Measurements from ENCODE around the gene FAM32A. TPM values are rescaled to one million over a fixed set of nuclear protein-coding genes. Genes with fewer than 3 reads are reported as not detected.
A peak's percentile ranks its signal among the peaks of the same experiment; 100 is the strongest.

The FAM32A gene
- total RNA-seq (10 to 100 TPM; 37.9 to 62.6 (median 43.7) TPM), polyA plus RNA-seq (10 to 100 TPM; 62.7 to 68.6 TPM)
- long read RNA-seq, donor 1, transcript FAM32A-201 (4 exons, 1,455 nt) = major isoform, 262 of 350 reads
- long read RNA-seq, donor 1, transcript FAM32A-204 (3 exons, 798 nt) = minor isoform, 10 of 350 reads
- long read RNA-seq, donor 1, transcript FAM32A-205 (3 exons, 1,168 nt) = minor isoform, 71 of 350 reads
- long read RNA-seq, donor 1, partial matches to known transcripts = 5 of 350 reads
- long read RNA-seq, donor 1, other reads (novel, unspliced or antisense) = 2 of 350 reads
- long read RNA-seq, donor 2, transcript FAM32A-201 (4 exons, 1,455 nt) = major isoform, 61 of 195 reads
- long read RNA-seq, donor 2, transcript FAM32A-205 (3 exons, 1,168 nt) = minor isoform, 21 of 195 reads
- long read RNA-seq, donor 2, partial matches to known transcripts = 113 of 195 reads
- long read RNA-seq, donor 2, other reads (novel, unspliced or antisense) = 0 of 195 reads
- long read RNA-seq, donor 3, transcript FAM32A-201 (4 exons, 1,455 nt) = major isoform, 65 of 83 reads
- long read RNA-seq, donor 3, transcript FAM32A-205 (3 exons, 1,168 nt) = minor isoform, 9 of 83 reads
- long read RNA-seq, donor 3, partial matches to known transcripts = 4 of 83 reads
- long read RNA-seq, donor 3, other reads (novel, unspliced or antisense) = 2 of 83 reads

- TF ChIP-seq CTCF (IDR thresholded peaks at IDR 0.05) (peak; percentile 14 to 41 (median 26)), EP300 (IDR thresholded peaks at IDR 0.05) (no peak), POLR2A (IDR thresholded peaks at IDR 0.05) (peak; percentile 53)
- DNase-seq = peak; percentile 99 to 100 (median 99)
- Histone ChIP-seq H3K4me1 (ENCODE audit: insufficient read depth) (no peaks in the 10 kb centered on the region), H3K4me3 (peak within 1 kb of the TSS; percentile 63), H3K27ac (peak within 1 kb of the TSS in 1 of 2 donors; percentile 26), H3K27me3 (no peaks in the 10 kb centered on the region), H3K9me3 (no peaks in the 10 kb centered on the region), H3K36me3 (no peaks in the 10 kb centered on the region)
- intact Hi-C loops (cut with DNase I) = loop anchor here in 2 of 4 donors (2.0 to 10.0 kb wide), 2 partner anchors 70 to 144 kb away; partner anchors contain the start of gene RAB8A (in 1 of the 2)
- 0% methylated on average over 39 of the region's 39 CpGs for WGBS, 3 donors
Observed at GRCh38 chr19:16185123-16185767, at the start of gene FAM32A. Gene FAM32A (plus strand): TSS chr19:16185410. CDS start chr19:16185443, 33 bp downstream.

GRCh38 chr19:16135430-16136127 lies 49.6 kb upstream of the FAM32A start:
- TF ChIP-seq POLR2A (IDR thresholded peaks at IDR 0.05) (no peak), EP300 (IDR thresholded peaks at IDR 0.05) (no peak), CTCF (IDR thresholded peaks at IDR 0.05) (no peak)
- WGBS, 3 donors = 76 to 87% (median 85%) methylated on average over 4 of the region's 4 CpGs

GRCh38 chr19:16136185-16136999 lies 48.8 kb upstream of the FAM32A start:
- Histone ChIP-seq H3K27ac (no peak overlapping the region), H3K27me3 (no peaks in the 10 kb centered on the region), H3K4me3 (no peak overlapping the region), H3K36me3 (no peaks in the 10 kb centered on the region), H3K9me3 (no peaks in the 10 kb centered on the region), H3K4me1 (ENCODE audit: insufficient read depth) (peaks cover 2% of the 10 kb centered on the region)
- no peak for DNase-seq
- WGBS, 3 donors = 18 to 40% (median 26%) methylated on average over 16 of the region's 16 CpGs
- TF ChIP-seq POLR2A (IDR thresholded peaks at IDR 0.05) = no peak
- intact Hi-C loops (cut with DNase I) = no loop called here

More at GRCh38 chr19:16135430-16136127, 49.6 kb upstream of the FAM32A start:
- Histone ChIP-seq H3K36me3 (no peaks in the 10 kb centered on the region), H3K27me3 (no peaks in the 10 kb centered on the region), H3K4me3 (no peak overlapping the region), H3K27ac (no peak overlapping the region), H3K9me3 (no peaks in the 10 kb centered on the region), H3K4me1 (ENCODE audit: insufficient read depth) (peaks cover 2% of the 10 kb centered on the region)
- intact Hi-C loops (cut with DNase I) = no loop called here
- no peak for DNase-seq

- Histone ChIP-seq H3K27me3 (no peaks in the 10 kb centered on the region), H3K9me3 (no peaks in the 10 kb centered on the region), H3K27ac (no peak overlapping the region), H3K4me1 (ENCODE audit: insufficient read depth) (peaks cover 2% of the 10 kb centered on the region), H3K4me3 (no peak overlapping the region), H3K36me3 (no peaks in the 10 kb centered on the region)
- TF ChIP-seq EP300 (IDR thresholded peaks at IDR 0.05) (no peak), CTCF (IDR thresholded peaks at IDR 0.05) (no peak), POLR2A (IDR thresholded peaks at IDR 0.05) (no peak)
- WGBS, 3 donors = 71 to 81% (median 80%) methylated on average over 13 of the region's 13 CpGs
- intact Hi-C loops (cut with DNase I) = no loop called here
- DNase-seq = no peak
Observed at GRCh38 chr19:16139752-16140151, 45.5 kb upstream of the FAM32A start.

All from ovary (tissue), 10 donors.